Measurements from ENCODE around the gene ERCC6L2.

ERCC6L2 gene

GRCh38 chr9:95980262-95981125 lies 105.0 kb downstream of the ERCC6L2 start (continued):
- TF ChIP-seq ZNF677 (tag by site-specific recombination; IDR thresholded peaks at IDR 0.05): no peak
- TF ChIP-seq KLF10 (tag by site-specific recombination; IDR thresholded peaks at IDR 0.05): no peak
- TF ChIP-seq ZNF626 (tag by site-specific recombination; IDR thresholded peaks at IDR 0.05): no peak
- no peak for TF ChIP-seq ZNF529 (tag by site-specific recombination; IDR thresholded peaks at IDR 0.05; ENCODE audit: insufficient replicate concordance)
- TF ChIP-seq, protein P1, sequence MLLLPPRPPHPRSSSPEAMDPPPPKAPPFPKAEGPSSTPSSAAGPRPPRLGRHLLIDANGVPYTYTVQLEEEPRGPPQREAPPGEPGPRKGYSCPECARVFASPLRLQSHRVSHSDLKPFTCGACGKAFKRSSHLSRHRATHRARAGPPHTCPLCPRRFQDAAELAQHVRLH (tag by site-specific recombination; IDR thresholded peaks at IDR 0.05): no peak
- no peak for TF ChIP-seq ZNF114 (tag by site-specific recombination; IDR thresholded peaks at IDR 0.05)
- TF ChIP-seq, protein P2, sequence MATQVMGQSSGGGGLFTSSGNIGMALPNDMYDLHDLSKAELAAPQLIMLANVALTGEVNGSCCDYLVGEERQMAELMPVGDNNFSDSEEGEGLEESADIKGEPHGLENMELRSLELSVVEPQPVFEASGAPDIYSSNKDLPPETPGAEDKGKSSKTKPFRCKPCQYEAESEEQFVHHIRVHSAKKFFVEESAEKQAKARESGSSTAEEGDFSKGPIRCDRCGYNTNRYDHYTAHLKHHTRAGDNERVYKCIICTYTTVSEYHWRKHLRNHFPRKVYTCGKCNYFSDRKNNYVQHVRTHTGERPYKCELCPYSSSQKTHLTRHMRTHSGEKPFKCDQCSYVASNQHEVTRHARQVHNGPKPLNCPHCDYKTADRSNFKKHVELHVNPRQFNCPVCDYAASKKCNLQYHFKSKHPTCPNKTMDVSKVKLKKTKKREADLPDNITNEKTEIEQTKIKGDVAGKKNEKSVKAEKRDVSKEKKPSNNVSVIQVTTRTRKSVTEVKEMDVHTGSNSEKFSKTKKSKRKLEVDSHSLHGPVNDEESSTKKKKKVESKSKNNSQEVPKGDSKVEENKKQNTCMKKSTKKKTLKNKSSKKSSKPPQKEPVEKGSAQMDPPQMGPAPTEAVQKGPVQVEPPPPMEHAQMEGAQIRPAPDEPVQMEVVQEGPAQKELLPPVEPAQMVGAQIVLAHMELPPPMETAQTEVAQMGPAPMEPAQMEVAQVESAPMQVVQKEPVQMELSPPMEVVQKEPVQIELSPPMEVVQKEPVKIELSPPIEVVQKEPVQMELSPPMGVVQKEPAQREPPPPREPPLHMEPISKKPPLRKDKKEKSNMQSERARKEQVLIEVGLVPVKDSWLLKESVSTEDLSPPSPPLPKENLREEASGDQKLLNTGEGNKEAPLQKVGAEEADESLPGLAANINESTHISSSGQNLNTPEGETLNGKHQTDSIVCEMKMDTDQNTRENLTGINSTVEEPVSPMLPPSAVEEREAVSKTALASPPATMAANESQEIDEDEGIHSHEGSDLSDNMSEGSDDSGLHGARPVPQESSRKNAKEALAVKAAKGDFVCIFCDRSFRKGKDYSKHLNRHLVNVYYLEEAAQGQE (tag by site-specific recombination; IDR thresholded peaks at IDR 0.05): no peak
- no peak for TF ChIP-seq BCL6B (tag by site-specific recombination; IDR thresholded peaks at IDR 0.05)

GRCh38 chr9:95981761-95982390 lies 106.4 kb downstream of the ERCC6L2 start:
- Histone ChIP-seq H3K4me3 (ENCODE audit: low read depth, low read length) (no peak overlapping the region), H3K4me1 (ENCODE audit: control insufficient read depth, insufficient read depth, low read length) (no peaks in the 10 kb centered on the region), H3K36me3 (ENCODE audit: control insufficient read depth in 2 of 2, insufficient read depth in 1 of 2, low read length in 2 of 2) (peaks cover 0 to 29% of the 10 kb centered on the region in 2 experiments; a peak in 1 of 3 replicates), H3K27ac (ENCODE audit: extremely low read depth, low read depth, low read length) (no peak overlapping the region), H3K9me3 (ENCODE audit: control insufficient read depth, insufficient read depth, low read depth, low read length) (no peaks in the 10 kb centered on the region)
- ChIA-PET CTCF (interaction anchor here (0.6 kb wide), 1 partner anchor 12 kb away, joined by 3 read pairs; no protein-coding TSS in a partner anchor), POLR2A (interaction anchor here (0.5 kb wide), 1 partner anchor 473 kb away, joined by 7 read pairs; no protein-coding TSS in a partner anchor)
- TF ChIP-seq ZNF658 (tag by site-specific recombination; IDR thresholded peaks at IDR 0.05) (no peak), REPIN1 (tag by site-specific recombination; IDR thresholded peaks at IDR 0.05; ENCODE audit: low read depth) (no peak), ZNF600 (tag by site-specific recombination; IDR thresholded peaks at IDR 0.05) (no peak), ZNF221 (tag by site-specific recombination; IDR thresholded peaks at IDR 0.05; ENCODE audit: borderline replicate concordance) (no peak), MYNN (tag by site-specific recombination; IDR thresholded peaks at IDR 0.05; ENCODE audit: borderline replicate concordance) (no peak), ZNF660 (tag by site-specific recombination; IDR thresholded peaks at IDR 0.05) (no peak), ZBTB8A (tag by site-specific recombination; IDR thresholded peaks at IDR 0.05) (no peak), ZNF112 (tag by site-specific recombination; IDR thresholded peaks at IDR 0.05) (no peak)
- TF ChIP-seq, protein P3, sequence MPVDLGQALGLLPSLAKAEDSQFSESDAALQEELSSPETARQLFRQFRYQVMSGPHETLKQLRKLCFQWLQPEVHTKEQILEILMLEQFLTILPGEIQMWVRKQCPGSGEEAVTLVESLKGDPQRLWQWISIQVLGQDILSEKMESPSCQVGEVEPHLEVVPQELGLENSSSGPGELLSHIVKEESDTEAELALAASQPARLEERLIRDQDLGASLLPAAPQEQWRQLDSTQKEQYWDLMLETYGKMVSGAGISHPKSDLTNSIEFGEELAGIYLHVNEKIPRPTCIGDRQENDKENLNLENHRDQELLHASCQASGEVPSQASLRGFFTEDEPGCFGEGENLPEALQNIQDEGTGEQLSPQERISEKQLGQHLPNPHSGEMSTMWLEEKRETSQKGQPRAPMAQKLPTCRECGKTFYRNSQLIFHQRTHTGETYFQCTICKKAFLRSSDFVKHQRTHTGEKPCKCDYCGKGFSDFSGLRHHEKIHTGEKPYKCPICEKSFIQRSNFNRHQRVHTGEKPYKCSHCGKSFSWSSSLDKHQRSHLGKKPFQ (tag by site-specific recombination; IDR thresholded peaks at IDR 0.05): no peak

Data from HEK293 (cell line).